NCI-H510A (cell line): ENCODE results near the gene SSTR3.
"Not testable (repeated sequence)": the region's sequence is repeated elsewhere in the genome, so short reads cannot be mapped to it uniquely, and the experiment has no call there.

Experiments used
- DNase-seq: peaks from one replicate; lab custom pipeline; 2025; lab: John Stamatoyannopoulos, UW

The SSTR3 gene

GRCh38 chr22:37212174-37212906 is at the start of gene SSTR3:
Gene SSTR3 (minus strand): TSS chr22:37212477. CDS start chr22:37207803, 4,674 bp downstream.
- no peak for DNase-seq

- no peak for DNase-seq
Observed at GRCh38 chr22:37260901-37261336, 48.6 kb upstream of the SSTR3 start.

DNA sequence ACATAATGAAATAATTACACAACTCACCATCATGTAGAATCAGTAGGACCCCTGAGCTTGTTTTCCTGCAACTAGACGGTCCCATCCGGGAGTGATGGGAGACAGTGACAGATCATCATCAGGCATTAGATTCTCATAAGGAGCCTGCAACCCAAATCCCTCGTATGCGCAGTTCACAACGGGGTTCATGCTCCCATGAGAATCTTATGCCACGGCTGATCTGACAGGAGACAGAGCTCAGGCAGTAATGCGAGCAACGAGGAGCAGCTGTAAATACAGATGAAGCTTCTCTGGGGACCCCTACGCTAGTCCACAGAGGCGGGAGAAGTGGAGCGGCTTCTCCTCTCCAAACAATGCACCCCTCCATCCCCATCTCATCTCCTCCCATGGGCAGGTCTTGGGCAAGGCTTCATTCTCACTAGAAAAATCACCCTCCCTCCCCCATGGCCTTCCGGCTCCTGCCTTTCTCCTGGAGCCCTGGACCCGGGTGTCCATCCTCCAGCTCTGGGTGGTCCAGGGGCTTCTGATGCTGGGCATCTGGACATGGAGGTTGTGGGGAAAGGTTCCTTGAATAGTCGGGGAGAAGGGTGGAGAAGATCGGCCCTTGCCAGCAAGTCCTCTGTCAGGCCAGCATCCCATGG is 48.0 kb upstream of the SSTR3 start:
- DNase-seq: no peak

- no peak for DNase-seq
Observed at GRCh38 chr22:37259540-37260029, 47.3 kb upstream of the SSTR3 start.

DNA sequence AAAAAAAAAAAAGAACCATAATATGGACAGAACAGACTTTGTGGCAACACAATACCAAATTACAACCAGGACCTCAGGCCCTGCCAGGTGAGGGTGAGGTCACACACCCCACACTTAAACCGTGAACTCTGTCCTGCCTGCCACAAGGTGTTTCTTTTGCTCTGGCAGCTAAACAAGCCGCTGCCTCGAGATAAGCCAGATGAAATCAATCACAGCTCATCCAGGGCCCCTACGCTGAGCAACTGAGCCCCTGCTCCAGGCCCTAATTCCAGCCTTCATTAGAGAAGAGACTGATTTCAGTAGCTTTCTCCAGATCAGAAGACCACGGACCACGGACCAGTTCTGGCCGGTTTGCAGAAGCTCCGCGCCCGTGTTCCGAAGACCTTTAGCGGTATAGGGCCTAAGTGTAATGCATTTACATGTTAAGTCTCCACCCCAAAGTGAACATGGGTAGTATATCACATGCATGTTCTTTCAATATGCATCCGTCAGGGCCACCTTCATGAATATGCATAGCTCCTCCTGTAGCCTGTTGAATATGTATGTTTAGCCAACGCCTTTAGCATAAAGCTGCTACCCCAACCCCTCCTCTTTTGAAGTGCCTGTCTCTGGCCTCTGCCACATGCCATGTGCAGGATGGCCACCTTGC is 46.6 kb upstream of the SSTR3 start:
- DNase-seq: no peak

- DNase-seq: no peak
Observed at GRCh38 chr22:37258005-37258752, 45.9 kb upstream of the SSTR3 start.

DNA sequence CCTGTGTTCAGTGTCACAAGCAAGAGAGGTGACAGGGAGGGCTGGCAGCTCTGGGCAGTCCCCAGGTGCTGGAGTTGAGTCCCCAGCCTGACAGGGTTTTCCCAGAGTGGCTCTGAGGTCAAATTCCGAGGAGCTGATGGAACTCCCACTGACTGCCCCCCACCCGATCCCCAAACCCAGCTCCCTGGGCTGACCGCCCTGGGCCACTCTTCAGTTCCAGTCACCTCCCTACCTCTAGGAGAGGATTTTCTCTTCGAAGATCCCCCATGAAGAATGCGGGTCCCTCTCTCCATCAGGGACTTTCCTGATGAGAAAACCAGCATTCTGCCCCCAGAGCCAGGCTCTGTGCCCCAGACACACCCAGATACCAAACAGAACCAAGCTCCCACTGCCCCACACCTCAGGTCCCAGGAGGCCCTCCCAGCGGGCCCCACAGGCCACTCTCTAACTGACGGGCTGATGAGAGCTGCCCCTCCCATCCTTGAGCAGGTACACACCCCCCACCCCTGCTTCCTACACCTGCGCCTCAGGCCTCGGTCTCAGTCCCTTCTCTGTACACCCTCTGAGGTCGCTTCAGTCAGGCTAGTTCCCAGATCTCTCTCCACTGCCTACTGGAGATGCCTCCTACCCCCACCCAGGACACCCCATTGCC is 43.9 kb upstream of the SSTR3 start:
- no peak for DNase-seq

- DNase-seq: no peak
Observed at GRCh38 chr22:37255558-37256006, 43.3 kb upstream of the SSTR3 start.

GRCh38 chr22:37254867-37255233 is 42.6 kb upstream of the SSTR3 start:
- DNase-seq: no peak

DNA sequence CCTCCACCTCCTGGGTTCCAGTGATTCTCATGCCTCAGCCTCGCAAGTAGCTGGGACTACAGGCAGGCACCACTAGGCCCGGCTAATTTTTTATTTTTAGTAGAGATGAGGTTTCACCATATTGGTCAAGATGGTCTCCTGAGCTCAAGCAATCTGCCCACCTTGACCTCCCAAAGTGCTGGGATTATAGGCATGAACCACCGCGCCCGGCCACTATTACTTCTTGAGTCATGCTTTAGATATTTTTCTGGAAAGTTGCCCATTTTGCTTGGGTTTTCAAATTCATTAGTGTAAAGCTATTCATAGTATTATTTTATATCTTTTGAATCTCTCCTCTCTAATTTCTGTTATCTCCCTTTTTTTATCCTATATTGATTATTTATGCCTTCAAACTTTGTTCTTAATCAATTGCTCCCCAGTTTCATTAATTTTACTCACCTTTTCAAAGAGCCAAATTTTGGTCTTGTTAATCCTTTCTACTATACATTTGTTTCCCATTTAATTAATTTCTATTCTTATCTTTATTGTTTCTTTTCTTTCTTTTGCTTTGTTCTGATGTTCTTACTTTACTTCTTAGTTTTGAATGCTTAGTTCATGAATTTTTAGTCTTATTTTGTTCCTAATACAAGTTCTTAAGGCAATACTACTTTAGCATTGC is 42.1 kb upstream of the SSTR3 start:
- DNase-seq: no peak

- DNase-seq: no peak
Observed at GRCh38 chr22:37253126-37253660, 40.9 kb upstream of the SSTR3 start.

DNA sequence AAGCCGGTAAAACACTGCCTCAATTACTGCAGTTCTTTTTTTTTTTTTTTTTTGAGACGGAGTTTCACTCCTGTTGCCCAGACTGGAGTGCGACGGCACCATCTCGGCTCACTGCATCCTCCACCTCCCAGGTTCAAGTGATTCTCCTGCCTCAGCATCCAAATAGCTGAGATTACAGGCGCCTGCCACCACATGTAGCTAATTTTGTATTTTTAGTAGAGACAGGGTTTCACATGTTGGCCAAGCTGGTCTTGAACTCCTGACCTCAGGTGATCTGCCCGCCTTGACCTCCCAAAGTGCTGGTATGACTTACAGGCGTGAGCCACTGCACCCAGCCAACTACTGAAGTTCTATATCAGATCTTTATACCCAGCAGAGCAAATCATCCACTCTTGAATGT is 39.6 kb upstream of the SSTR3 start:
- not testable (repeated sequence) for DNase-seq

DNA sequence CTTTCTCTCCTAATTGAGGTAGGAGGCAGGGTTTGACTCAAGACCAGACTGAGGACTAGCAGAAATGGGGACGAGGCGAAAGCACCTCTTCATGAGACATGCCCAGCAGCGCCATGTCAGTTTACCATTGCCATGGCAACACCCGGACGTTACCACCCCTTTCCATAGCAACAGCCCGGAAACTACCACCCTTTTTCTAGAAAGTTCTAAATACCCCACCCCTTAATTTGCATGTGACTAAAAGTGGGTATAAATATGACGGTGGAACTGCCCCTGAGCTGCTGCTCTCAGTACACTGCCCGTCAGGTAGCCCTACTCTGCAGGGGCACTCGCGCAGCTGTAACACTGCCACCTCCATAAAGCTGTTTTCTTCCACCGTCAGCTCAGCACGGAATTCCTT is 37.7 kb upstream of the SSTR3 start:
- DNase-seq: no peak

- no peak for DNase-seq
Observed at GRCh38 chr22:37248251-37248650, 36.0 kb upstream of the SSTR3 start.

DNA sequence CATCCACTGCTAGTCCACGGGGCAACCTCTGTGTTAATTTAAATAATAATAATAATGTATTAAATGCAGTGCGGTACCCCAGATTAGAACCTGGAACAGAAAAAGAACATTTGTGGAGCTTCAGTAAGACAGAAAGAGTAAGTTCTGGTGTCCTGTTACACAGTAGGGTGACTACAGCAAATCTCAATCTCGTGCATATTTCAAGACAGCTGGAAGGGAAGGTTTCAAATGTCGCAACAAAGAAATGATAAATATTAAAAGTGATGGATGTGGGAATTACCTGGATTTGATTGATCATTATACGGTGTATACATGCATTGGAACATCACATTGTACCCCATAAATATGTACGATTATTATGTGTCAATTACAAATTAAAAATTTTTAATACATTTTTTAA is 33.5 kb upstream of the SSTR3 start:
- no peak for DNase-seq

- DNase-seq: no peak
Observed at GRCh38 chr22:37244922-37245722, 32.8 kb upstream of the SSTR3 start.

DNA sequence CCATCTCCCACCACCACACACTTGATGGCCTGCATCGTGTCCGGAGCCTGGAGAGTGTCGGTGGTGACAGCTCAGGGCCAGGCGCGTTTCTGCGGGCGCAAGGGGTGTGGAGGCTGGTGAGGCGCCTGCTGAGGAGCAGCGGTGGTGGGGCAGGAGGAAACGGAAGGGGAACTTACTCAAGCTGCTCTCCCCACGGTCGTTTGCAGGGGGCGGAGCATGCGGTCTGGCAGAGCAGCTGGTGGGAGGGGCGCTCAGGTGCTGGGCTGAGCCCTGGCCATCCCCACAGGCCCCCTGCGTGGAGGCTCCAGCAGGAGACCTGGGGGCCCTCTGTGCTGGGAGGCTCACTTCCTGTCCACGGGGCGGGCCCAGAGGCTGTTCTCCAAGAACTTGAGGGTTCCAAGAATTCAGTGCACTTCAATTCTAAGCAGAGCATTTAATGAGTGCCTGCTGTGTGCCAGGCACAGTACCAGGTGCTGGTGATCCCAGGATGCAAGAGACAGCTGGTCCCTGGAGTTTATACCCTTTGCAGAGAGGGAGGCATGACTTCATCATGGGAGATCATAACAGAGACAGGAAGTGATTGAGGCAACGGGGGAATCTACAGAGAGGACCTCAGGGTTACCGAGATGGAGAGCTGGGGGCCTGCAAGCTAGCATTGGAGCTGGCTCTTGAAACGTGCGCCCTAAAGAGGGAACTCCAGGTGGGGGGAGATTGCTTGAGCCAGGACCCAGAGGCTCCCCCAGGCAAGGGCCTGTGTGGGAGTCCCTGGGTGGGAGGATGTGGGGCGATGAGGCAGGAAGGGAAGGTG is 32.0 kb upstream of the SSTR3 start, which contains the start of gene RAC2:
TSS of gene RAC2 (minus strand) at position 156 of the 808 bp plus-strand sequence. CDS start at position 35, 121 bp downstream.
- DNase-seq: no peak

- no peak for DNase-seq
Observed at GRCh38 chr22:37243402-37244113, 31.3 kb upstream of the SSTR3 start.
